GM18507 (cell line): Measurements from ENCODE around the gene FAM13B.
"Not testable (repeated sequence)": the region's sequence is repeated elsewhere in the genome, so short reads cannot be mapped to it uniquely, and the experiment has no call there.

Source experiments
- DNase-seq: peaks from one replicate; pipeline ENCODE4 v3.0.0; 2011; ENCODE audit warnings: low read depth; ENCODE audit not compliant: insufficient read length; ENCODE audit errors: extremely low spot score
- FAIRE-seq: peaks from 2 replicates; lab custom pipeline; 2011; peaks lifted over from hg19 to GRCh38; lab: Jason Lieb, UNC

FAM13B gene

DNA sequence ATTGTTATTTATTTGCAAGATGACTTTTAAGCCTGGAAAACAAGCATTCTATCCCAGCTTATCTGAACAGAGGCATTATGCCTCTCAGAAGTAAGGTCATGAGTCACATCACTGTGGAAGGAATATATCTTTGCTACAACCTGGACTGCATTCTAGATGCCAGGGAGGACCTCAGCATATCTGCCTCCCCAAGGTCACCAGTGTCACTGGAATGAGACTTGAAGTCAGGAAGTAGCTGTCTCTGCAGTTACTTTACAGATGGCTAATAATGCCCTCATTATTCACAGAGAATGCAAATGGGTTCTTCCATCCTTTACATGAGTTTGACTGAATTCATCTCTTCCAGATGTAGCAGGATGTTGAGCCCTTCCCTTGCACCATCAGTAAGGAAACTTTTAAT is 4.4 kb upstream of the FAM13B start:
- DNase-seq = no peak
- peak; percentile 9 for FAIRE-seq

DNA sequence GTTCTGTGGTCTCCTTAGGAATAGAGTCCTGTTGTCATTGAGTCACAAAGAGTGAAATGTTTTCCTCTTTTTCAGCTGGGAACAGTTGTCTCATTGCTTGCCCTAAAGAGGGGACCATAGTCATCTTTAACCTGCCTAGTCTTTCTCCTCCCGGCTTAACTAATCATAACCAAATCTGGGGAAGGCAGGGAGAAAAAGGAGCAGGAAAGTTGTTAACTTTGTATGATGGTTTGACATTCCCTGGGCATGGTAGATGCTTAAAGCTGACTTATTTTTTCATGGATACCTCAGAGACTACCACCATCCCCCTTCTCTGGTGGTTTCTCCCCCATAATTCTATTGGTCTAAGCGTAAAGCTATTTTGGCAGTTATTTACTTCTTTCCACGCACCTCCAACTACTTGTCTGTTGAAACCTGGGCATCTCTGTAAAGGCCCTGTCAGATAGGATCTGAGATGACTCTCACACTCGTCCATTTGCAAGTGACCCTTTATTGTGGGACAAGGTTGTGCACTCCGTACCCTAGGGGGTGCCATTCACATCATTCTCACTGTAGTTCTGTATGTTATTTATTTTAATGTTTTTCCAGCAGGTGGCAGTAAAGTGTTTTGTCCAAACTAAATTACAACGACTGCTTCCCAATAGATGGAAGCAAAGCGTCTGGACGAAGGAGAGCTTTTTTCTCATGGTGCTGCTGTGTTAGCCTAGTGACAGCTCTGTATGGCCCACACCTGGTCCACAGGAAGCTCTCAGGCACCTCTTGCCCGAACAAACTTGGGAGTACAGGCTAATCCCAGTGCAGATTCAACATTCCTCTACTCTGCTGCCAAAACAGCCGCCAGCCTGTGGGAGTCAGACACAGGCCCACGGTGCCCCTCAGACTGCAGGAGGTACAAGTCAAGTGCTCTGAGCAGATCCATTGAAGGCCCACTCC is 3.0 kb upstream of the FAM13B start:
- FAIRE-seq (peak; percentile 90), DNase-seq (no peak)

DNA sequence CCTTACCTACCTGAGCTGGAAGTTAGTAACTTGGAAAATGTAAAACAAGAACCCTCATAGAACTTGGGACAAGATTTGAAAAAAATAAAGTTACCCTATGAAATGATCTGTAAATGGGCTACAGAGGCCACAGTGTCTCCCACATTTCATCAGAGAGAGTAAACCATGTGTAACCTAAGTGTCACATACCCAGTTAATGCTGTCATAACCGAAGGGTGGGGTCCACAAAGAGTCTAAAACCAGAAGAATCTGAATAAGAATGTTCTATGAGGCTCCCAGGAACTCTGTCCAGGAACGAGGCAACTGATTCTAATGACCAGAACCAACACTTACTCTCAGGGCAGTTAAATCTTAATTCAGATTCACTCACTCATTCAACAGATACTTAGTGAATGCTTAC is 1.0 kb upstream of the FAM13B start:
- DNase-seq (no peak), FAIRE-seq (no peak)

DNA sequence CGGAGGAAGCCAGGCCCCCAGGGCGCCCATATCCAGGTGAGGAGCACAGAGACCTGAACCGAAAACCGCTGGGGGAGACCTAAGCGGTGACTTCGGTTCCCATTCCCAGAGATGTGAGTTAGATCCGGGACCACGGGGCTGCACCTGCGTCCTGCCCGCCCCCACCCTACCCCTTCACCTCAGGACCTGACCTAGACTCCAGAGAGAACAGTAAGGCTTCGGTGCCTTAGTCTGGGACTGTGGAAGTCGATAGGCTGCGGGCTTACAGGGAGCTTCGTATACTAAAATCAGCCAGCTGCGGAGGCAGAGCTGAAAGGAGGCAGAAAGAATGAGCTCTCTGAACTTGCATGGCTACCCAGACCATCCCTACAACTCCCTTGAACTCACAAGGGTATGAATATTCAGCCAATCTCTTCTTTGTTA is 518 bp upstream of the FAM13B start:
- no peak for DNase-seq
- FAIRE-seq = no peak

DNA sequence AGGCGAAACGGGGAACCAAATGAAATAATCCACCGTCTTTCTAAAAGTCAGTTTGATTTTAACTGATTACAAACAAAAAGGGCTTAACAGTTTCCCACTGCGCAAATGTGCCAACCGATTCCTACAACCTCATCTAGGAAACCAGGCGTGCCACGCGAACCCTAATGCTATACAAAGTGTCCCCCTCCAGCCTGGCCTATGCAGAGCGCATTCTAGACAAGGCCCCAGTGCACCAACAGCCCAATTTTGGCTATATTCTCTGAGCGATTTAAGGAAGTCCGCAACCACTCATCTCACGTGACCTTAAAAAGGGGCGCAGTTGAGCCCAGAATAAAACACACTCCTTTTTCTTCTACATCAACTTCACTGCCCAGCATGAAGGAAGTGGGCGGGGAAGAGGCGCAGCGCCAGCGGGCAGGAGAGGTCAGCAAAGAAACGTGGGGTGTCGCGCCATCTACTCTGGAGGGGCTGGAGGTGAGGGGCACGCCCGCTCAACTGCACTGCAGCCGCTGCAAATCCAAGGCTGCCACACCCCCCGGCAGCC is 779 bp downstream of the FAM13B start:
- peak; percentile 38 for DNase-seq
- peak; percentile 95 for FAIRE-seq

DNA sequence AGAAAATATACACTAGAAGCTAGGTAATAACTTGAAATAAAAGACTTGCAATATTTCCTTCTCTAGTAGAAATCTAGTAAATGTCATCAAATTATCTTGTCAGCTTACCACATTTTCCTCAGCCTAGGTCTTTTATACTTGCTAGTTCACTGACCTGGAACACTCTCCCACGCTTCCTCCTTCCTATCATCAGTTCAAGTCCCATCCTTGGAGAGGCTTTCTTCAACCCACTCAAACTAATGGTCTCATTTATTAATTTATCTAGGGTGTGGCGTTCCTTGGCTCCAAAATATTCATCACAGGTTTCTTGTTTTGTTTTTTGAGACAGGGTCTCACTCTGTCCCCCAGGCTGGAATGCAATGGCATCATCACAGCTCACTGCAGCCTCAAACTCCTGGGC is 2.9 kb downstream of the FAM13B start:
- FAIRE-seq (peak; percentile 45), DNase-seq (no peak)

DNA sequence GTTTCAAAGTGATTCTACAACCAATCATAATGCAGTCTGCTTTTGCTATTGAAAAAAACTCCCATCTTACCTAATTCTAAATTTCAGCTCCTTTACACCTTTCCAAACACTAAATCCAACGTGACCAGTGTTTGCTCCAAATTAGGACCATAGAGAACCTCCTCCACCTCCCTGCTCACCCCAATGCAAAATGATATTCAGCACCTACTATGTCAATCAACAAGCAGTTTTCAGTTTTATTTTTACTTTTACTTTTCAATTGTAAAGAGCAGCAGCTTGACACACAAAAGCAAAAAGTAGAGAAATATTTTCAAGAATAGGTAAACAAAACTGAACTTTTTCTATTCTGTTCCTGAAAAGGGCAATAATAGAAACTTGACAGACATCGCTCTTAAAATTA is 3.4 kb downstream of the FAM13B start:
- FAIRE-seq = peak; percentile 53
- DNase-seq = no peak

DNA sequence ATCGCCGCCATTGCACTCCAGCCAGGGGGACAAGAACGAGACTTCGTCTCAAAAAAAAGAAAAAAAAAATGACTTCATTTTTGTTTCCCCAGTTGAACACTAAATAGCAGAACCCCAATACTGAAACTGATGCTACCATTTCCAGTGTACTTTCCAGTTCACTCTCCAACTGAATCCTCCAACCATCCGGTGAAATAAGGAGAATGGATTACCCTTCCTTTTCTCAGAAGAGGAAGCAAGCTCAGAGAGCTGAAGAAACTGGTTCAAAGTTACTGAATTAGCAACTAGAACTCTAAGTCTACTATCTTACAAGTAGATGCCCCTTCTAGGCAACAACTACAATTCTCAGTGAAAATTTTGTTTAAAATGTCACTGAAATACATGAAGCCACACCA is 3.9 kb downstream of the FAM13B start:
- DNase-seq (no peak), FAIRE-seq (peak; percentile 44)

DNA sequence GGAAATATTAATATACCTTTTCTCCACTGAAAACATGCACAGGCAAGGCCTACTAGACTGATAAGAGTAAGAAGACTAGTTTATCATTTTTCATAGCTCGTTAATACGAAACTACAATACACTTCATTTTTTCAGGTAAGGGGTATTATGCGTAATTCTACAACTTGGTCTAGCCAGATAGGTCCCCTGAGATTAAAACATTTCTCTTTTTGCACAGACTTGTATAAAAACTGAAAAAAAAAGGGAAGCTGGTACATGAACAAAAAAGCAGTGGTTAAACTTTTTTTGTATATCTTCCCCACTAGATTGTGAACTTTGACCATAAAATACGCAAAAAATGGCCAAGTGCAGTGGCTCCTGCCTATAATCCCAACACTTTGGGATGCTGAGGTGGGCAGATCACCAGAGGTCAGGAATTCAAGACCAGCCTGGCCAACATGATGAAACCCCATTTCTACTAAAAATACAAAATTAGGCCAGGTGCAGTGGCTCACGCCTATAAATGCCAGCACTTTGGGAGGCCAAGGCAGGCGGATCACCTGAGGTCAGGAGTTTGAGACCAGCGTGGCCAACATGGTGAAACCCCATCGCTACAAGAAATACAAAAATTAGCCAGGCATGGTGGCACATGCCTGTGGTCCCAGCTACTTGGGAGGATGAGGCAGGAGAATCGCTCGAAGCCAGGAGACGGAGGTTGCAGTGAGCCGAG is 4.5 kb downstream of the FAM13B start:
- not testable (repeated sequence) for DNase-seq
- FAIRE-seq = peak; percentile 63

DNA sequence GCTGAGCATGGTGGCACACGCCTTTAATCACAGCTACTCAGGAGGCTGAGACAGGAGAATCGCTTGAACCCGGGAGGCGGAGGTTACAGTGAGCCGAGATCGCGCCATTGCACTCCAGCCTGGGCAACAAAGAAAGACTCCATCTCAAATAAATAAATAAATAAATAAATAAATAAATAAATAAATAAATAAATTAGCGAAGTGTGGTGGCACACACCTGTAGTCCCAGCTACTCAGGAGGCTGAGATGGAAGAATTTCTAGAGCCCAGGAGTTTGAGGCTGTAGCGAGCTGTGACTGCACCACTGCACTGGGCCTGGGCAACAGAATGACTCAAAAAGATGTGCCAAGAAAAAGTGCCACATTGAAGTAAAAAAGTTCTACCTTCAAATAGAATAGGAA is 6.1 kb downstream of the FAM13B start:
- FAIRE-seq, DNase-seq: not testable (repeated sequence)

DNA sequence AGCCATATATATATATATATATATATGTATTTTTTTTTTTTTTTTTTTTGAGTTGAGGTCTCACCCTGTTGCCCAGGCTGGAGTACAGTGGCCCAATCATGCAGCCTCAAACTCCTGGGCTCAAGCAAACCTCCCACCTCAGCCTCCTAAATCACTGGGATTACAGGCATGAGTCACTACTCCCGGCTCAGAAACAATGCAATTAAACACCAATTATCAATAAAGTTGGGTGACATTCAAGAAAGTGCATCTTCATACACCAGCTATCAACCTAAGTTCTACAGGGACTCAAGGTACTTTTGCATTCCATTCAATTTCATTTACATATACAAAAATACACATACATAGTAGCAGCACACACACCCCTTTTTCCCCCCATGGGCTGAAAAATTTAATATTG is 7.6 kb downstream of the FAM13B start:
- no peak for FAIRE-seq
- DNase-seq = no peak

DNA sequence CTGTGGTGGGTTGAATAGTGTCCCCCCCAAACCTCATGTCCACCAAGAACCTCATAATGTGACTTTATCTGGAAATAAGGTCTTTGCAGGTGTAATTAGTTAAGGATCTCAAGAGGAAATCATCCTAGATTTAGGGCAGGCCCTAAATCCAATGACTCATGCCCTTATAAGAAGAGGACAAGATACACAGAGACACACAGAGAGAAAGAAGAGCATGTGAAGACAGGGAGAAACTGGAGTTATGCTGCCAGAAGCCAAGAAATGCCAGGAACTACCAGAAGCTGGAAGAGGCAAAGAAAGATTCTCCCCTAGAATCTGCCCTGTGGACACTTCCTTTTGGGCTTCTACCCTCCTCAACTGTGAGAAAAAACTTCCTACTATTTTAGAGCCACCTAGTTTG is 8.8 kb downstream of the FAM13B start:
- no peak for DNase-seq
- no peak for FAIRE-seq

DNA sequence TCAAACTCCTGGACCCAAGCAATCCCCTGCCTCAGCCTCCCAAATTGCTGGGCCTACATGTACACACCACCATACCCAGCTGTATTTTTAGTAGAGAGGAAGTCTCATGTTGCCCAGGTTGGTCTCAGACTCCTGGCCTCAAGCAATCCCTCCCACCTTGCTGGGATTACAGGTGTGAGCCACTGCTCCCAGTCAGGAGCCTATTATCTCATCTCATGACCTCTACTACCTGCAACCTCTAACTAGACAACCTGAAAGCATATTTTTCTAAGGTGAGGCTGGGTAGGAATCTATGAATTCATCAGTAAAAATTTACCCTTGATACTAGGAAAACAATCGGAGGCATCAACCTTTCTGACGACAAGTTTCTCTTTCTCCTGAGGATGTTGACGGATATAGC is 10.0 kb downstream of the FAM13B start:
- FAIRE-seq = no peak
- DNase-seq = no peak

DNA sequence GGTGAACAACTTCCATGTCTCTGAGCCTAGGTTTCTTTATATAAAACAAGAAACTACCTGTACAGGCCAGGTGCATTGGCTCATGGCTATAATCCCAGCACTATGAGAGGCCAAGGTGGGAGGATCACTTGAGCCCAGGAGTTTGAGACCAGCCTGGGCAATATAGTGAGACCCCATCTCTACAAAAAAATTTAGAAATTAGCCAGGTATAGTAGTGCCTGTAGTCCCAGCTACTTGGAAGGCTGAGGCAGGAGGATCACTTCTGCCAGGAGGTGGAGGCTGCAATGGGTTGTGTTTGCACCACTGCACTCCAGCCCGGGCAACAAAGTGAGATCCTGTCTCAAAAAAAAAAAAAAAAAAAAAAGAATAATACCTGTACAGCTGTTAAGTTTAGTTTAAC is 11.1 kb downstream of the FAM13B start:
- no peak for DNase-seq

DNA sequence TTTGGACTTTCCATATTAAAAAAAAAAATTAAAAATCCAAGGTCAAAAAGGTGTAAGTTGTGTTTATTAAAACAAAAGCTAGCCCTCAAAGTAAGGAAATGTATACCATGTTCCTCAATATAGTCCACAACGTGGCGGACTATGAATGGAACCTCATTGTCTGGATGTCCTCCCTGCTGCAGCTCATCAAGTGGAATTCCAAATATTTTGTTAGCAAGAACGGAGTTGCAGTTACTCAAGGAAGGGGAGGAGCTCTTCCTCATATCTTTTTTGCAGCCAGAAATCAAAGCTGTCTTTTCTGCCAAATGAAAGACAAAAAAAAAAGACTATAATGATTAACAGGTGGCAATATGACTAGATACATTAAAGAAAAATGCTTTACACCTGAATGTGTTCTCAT is 14.0 kb downstream of the FAM13B start:
- no peak for FAIRE-seq
- DNase-seq = no peak

More for the DNA sequence above, 11.1 kb downstream of the FAM13B start:
- FAIRE-seq = no peak

DNA sequence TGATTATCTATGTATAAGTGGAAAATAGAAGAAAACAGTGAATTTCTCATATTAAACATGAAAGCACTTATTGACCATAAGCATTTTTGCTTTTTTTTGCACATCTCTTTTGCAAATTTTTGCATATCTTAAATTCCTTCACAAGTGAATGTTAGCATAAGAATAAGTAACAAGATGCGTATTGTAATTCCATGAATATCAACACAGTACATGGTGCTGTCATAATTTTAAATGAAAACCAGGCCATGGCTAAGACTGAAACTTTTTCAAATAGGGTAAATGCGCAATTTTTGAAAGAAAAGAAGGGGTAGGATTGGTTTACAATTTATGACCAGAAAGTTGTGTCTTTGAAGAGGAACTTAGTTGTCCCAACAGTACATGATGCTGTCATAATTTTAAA is 17.0 kb downstream of the FAM13B start:
- FAIRE-seq (no peak), DNase-seq (no peak)

DNA sequence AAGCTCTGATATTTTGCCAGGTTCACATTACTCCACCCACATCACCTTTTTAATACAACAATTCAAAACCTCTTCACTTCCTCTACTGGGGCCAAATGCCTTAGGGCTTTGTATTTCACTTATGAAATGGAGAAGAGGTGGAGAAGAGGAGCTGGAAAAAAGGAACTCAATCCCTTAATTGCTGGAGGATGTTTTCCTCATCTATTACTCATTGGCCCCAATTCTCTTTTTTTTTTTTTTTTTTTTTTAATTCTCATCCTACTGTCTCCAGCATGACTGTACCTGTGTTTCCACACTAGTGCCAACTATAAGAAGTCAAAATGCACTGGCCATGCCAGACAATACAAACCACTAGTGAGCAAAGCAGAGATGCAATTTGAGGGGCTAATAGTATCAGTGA is 20.9 kb downstream of the FAM13B start:
- no peak for DNase-seq
- FAIRE-seq = no peak

DNA sequence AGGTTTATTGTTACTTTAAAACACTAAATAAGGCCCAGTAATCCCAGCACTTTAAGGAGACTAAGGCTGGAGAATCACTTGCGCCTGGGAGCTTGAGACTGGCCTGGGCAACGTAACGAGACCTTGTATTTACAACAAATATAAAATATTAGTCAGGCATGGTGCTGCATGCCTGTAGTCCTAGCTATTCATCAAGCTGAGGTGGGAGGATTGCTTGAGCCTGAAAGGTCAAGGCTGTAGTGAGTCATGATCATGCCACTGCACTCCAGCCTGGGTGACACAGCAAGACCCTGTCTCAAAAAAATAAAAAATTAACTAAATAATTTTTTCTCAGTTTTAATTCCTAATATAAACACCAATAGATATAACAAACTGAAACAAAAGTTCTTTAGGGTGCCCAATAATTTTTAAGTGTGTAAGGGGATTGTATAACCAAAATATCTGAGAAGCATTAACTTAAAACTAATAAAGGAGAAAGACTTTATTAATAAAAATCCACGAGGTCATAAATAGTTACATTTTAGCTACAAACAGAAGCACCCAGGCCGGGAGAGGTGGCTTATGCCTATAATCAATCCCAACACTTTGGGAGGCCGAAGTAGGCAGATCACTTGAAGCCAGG is 32.7 kb downstream of the FAM13B start:
- no peak for DNase-seq
- no peak for FAIRE-seq

DNA sequence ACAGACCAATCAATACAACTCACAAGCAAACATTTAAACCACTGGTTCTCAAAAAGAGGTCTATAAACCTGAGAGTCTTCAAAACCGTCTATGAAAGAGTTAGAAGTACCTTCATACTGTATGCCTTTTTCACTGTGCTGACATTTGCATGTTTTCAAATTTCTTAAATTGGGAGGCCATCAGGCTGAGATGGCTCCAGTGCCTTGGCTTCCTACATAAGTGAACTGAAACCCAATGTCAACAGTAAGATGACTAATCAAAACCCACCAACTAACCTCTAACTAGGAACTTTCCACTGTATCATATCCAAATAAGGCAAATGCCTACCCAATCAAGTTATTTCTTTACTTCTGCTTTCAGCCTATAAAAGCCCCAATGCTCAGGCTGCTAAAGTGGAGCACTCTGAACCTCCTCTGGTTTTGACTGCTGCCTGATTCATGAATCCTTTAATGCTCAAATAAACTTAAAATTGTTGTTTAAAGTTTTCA is 35.1 kb downstream of the FAM13B start:
- DNase-seq (no peak), FAIRE-seq (peak; percentile 95)

DNA sequence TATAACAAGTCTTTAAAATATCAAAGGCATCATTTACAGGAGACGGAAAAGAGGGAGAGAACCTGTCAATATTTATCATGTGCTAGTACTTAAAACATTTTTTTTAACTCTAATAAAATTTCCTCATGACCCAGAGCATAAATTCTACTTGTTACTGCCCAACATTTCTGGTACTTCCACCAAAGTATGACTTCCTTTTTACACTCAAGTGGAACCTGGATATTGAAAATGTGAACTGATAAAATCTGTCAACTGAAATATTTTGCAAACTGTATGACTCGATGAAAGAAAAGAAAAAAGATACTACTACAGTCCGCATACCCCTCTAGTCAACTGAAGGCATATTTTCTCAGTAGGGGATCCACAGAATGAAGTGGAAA is 37.1 kb downstream of the FAM13B start:
- no peak for FAIRE-seq

More for the DNA sequence above, 37.1 kb downstream of the FAM13B start:
- no peak for DNase-seq
